Measurements from ENCODE around the gene RAB9B. TPM values are rescaled to one million over a fixed set of nuclear protein-coding genes. Genes with fewer than 3 reads are reported as not detected.

RAB9B gene, protein sequence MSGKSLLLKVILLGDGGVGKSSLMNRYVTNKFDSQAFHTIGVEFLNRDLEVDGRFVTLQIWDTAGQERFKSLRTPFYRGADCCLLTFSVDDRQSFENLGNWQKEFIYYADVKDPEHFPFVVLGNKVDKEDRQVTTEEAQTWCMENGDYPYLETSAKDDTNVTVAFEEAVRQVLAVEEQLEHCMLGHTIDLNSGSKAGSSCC
- 0.64 and 0.96 TPM in 2 replicates for polyA plus RNA-seq (2012; rRNA removed)
- polyA plus RNA-seq (2012; cell fraction: cytosol; rRNA removed), result 0.90 and 0.94 TPM in 2 replicates
- polyA plus RNA-seq (2012; cell fraction: nucleus; rRNA removed), result 1.1 and 2.3 TPM in 2 replicates

DNA sequence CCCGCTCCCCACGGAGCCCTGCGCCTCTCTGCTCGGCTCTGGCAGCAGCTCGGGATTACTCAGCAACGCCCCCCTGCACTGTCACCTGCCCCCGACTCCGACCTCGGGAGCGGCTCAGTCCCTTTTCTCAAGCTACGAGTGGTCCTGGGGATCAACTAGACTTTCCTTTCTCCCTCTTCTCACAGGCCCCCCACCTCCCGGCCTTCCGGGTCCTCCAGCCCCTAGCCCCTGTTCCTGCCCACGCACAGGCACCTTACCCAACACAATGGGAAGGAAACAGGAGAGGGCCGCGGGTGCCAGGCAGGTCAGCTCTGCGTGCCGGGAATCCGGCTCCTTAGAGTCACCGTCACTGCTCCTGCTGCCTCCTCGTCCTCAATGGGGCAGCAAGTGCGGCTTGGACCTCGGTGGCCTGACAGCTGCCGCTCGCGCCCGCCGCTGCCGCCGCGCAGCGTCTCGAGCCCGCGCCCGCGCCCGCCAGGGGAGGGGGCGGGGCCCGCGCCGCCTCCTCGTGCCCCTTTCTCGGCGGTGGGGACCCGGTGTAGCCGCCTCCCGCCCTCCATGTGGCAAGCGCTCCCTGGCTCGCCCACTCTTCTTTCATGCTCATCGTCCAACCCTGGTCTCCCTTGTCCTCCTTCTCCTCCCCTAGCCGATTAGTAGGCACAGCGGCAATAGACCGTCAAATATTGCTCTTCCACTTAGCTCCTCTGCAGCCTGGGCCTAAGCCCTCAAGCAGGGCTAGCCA lies at the start of gene RAB9B:
Gene RAB9B (minus strand): TSS at position 455 of the 742 bp plus-strand sequence. CDS start 6,473 bp downstream, outside the sequence.
- H3K9me2 ChIP-seq, result no peaks in the 10 kb centered on the region
- H3K36me3 ChIP-seq (replicated peaks in 1 of 2; ENCODE audit: control insufficient read depth in 1 of 2, insufficient read depth in 2 of 2, low read length in 1 of 2), result no peaks in the 10 kb centered on the region
- H3K9ac ChIP-seq, result no peak within 1 kb of the TSS; the same call in 1 of the 2 replicates
- H3K4me3 ChIP-seq (ENCODE audit: low read depth in 2 of 2, low read length in 1 of 2), result peak within 1 kb of the TSS; percentile 63 to 65
- H3K4me1 ChIP-seq (ENCODE audit: control insufficient read depth in 1 of 2, insufficient read depth in 2 of 2, low read depth in 1 of 2, low read length in 1 of 2), result peaks cover 0 to 8% of the 10 kb centered on the region in 2 experiments; a peak in 1 of 4 replicates
- H2AFZ ChIP-seq (ENCODE audit: low read depth), result peak within 1 kb of the TSS; percentile 78; the same call in 1 of the 2 replicates
- no peaks in the 10 kb centered on the region for H3K79me2 ChIP-seq (ENCODE audit: insufficient read depth)
- ChIA-PET CTCF (interaction anchor here (0.8 to 3.6 kb wide), 5 partner anchors 13 to 85 kb away, joined by 3 to 22 read pairs (median 3); no protein-coding TSS in a partner anchor), POLR2A (interaction anchor here (0.5 to 1.4 kb wide), 3 partner anchors 13 to 145 kb away, joined by 3 to 4 read pairs (median 3); no protein-coding TSS in a partner anchor)
- no peaks in the 10 kb centered on the region; the same call in 1 of the 2 replicates for H3K27me3 ChIP-seq (ENCODE audit: insufficient read depth)
- no peak for TF ChIP-seq GATA2 (CRISPR knock-in tag; IDR thresholded peaks at IDR 0.05)
- peak; percentile 52; the same call in 1 of the 2 replicates for TF ChIP-seq MXI1 (IDR thresholded peaks at IDR 0.05; ENCODE audit: low read depth, low read length)
- TF ChIP-seq, protein P1, sequence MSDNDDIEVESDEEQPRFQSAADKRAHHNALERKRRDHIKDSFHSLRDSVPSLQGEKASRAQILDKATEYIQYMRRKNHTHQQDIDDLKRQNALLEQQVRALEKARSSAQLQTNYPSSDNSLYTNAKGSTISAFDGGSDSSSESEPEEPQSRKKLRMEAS (IDR thresholded peaks at IDR 0.05; ENCODE audit: low read depth), result peak; percentile 38; the same call in 1 of the 2 replicates
- no peak for TF ChIP-seq EP300 (IDR thresholded peaks at IDR 0.05; ENCODE audit: borderline replicate concordance in 1 of 2, low read depth in 1 of 2, low read length in 1 of 2)
- no peaks in the 10 kb centered on the region for H4K20me1 ChIP-seq (ENCODE audit: insufficient read depth)
- 8% methylated on average over 24 of the region's 54 CpGs for WGBS (ENCODE audit: low lambda C conversion rate)
- peak within 1 kb of the TSS in 1 of 2 experiments; percentile 12; a peak in 2 of 4 replicates for H3K27ac ChIP-seq (ENCODE audit: low read depth in 2 of 2, low read length in 1 of 2)
- no peaks in the 10 kb centered on the region for H3K9me3 ChIP-seq
- H3K4me2 ChIP-seq, result peak within 1 kb of the TSS; percentile 70
- no peaks in the 10 kb centered on the region for H3F3A ChIP-seq (replicated peaks; ENCODE audit: insufficient read depth)
- peak; percentile 83 for DNase-seq

DNA sequence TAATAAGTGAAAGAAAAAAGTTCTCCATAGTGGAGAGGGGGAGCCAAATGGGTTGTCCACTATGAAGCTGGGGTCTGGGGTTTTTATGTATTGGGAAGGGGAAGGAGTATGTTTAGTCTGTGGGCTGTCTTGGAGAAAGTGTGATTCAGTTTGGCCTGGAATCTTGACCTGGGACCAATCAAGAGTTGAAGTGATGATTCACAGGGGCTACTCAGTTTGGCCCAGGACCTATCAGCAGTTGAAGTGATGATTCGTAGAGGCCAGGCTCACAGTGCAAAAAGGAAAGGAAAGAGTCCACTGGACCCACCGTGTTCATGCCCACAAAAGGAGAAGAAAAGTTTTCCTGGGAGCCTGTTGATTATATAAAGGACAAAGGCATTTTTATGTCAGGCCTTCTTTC lies 47.3 kb upstream of the RAB9B start:
- no peak overlapping the region for H2AFZ ChIP-seq (ENCODE audit: low read depth)
- 6% methylated on average over 2 of the region's 2 CpGs for WGBS (ENCODE audit: low lambda C conversion rate)
- no peaks in the 10 kb centered on the region for H3K79me2 ChIP-seq (ENCODE audit: insufficient read depth)
- no peaks in the 10 kb centered on the region for H3F3A ChIP-seq (replicated peaks; ENCODE audit: insufficient read depth)
- peak overlapping the region; percentile 33; the same call in 1 of the 2 replicates for H3K9ac ChIP-seq
- H3K9me2 ChIP-seq, result no peaks in the 10 kb centered on the region
- TF ChIP-seq, protein P2, sequence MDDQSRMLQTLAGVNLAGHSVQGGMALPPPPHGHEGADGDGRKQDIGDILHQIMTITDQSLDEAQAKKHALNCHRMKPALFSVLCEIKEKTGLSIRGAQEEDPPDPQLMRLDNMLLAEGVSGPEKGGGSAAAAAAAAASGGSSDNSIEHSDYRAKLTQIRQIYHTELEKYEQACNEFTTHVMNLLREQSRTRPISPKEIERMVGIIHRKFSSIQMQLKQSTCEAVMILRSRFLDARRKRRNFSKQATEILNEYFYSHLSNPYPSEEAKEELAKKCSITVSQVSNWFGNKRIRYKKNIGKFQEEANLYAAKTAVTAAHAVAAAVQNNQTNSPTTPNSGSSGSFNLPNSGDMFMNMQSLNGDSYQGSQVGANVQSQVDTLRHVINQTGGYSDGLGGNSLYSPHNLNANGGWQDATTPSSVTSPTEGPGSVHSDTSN (IDR thresholded peaks at IDR 0.05), result no peak
- TF ChIP-seq FOSL2 (IDR thresholded peaks at IDR 0.05; ENCODE audit: borderline replicate concordance, low read depth), result peak; percentile 46
- H3K9me3 ChIP-seq, result no peaks in the 10 kb centered on the region
- H4K20me1 ChIP-seq (ENCODE audit: insufficient read depth), result no peaks in the 10 kb centered on the region
- CTCF ChIA-PET, result interaction anchor here (1.6 kb wide), 1 partner anchor 34 kb away, joined by 3 read pairs; no protein-coding TSS in a partner anchor
- peak overlapping the region; percentile 30; the same call in 1 of the 2 replicates for H3K4me2 ChIP-seq
- POLR2A ChIA-PET, result no interaction called here
- no peak for DNase-seq
- H3K4me3 ChIP-seq (ENCODE audit: low read depth in 2 of 2, low read length in 1 of 2), result no peak overlapping the region
- H3K27ac ChIP-seq (ENCODE audit: low read depth in 2 of 2, low read length in 1 of 2), result peak overlapping the region in 1 of 2 experiments; percentile 58; a peak in 2 of 4 replicates
- H3K36me3 ChIP-seq (replicated peaks in 1 of 2; ENCODE audit: control insufficient read depth in 1 of 2, insufficient read depth in 2 of 2, low read length in 1 of 2), result no peaks in the 10 kb centered on the region
- no peaks in the 10 kb centered on the region for H3K4me1 ChIP-seq (ENCODE audit: control insufficient read depth in 1 of 2, insufficient read depth in 2 of 2, low read depth in 1 of 2, low read length in 1 of 2)
- no peaks in the 10 kb centered on the region for H3K27me3 ChIP-seq (ENCODE audit: insufficient read depth)
